H9 (cell line): Measurements from ENCODE around the gene ATP1A2. TPM values are rescaled to one million over a fixed set of nuclear protein-coding genes. Genes with fewer than 3 reads are reported as not detected.

Experiments used
- DNase-seq: peaks from one replicate; pipeline ENCODE4 v3.0.0-alpha.2; 2017
- H2AFZ ChIP-seq: one replicate; pipeline ENCODE4 v1.6.1; 2013; ENCODE audit warnings: mild to moderate bottlenecking, low read length, control low read depth, moderate library complexity
- H2AK5ac ChIP-seq: 2 replicates; pipeline ENCODE4 v1.6.1; 2013; ENCODE audit warnings: low read length, control low read depth, mixed read lengths; ENCODE audit not compliant: insufficient read length
- H2BK120ac ChIP-seq: one replicate; pipeline ENCODE4 v1.6.1; 2013; ENCODE audit warnings: low read depth, mild to moderate bottlenecking, low read length, control low read depth, inconsistent platforms; ENCODE audit not compliant: poor library complexity, severe bottlenecking
- H2BK12ac ChIP-seq: 2 replicates; pipeline ENCODE4 v1.6.1; 2013; ENCODE audit warnings: low read length, control low read depth, mixed read lengths, low read depth; ENCODE audit not compliant: insufficient read length
- H2BK15ac ChIP-seq: 2 replicates; pipeline ENCODE4 v1.6.1; 2013; ENCODE audit warnings: low read depth, low read length, control low read depth
- H2BK20ac ChIP-seq: one replicate; pipeline ENCODE4 v1.6.1; 2013; ENCODE audit warnings: low read depth, mild to moderate bottlenecking, low read length, control low read depth, inconsistent platforms; ENCODE audit not compliant: poor library complexity, severe bottlenecking
- H2BK5ac ChIP-seq: 2 replicates; pipeline ENCODE4 v1.6.1; 2013; ENCODE audit warnings: low read length, control low read depth, mixed read lengths; ENCODE audit not compliant: insufficient read length
- H3K14ac ChIP-seq: 2 replicates; pipeline ENCODE4 v1.6.1; 2013; ENCODE audit warnings: low read length, control low read depth; ENCODE audit not compliant: insufficient read depth
- H3K18ac ChIP-seq: 2 replicates; pipeline ENCODE4 v1.6.1; 2013; ENCODE audit warnings: low read depth, mild to moderate bottlenecking, mixed read lengths, low read length, control low read depth; ENCODE audit not compliant: insufficient read length
- H3K23ac ChIP-seq: 2 replicates; pipeline ENCODE4 v1.6.1; 2013; ENCODE audit warnings: low read length, control low read depth, mixed read lengths, low read depth; ENCODE audit not compliant: insufficient read length
- H3K23me2 ChIP-seq: 2 replicates; pipeline ENCODE4 v1.6.1; 2013; ENCODE audit warnings: low read depth, mild to moderate bottlenecking, mixed read lengths, low read length, control low read depth; ENCODE audit not compliant: insufficient read length, poor library complexity, severe bottlenecking
- H3K27ac ChIP-seq: 2 replicates; pipeline ENCODE4 v1.5.1; 2013; ENCODE audit warnings: low read length, control low read depth, mixed read lengths, low read depth; ENCODE audit not compliant: insufficient read length
- H3K27me3 ChIP-seq: 2 replicates; pipeline ENCODE4 v1.6.1; 2013; ENCODE audit warnings: low read length, control low read depth, inconsistent platforms; ENCODE audit not compliant: insufficient read depth
- H3K4ac ChIP-seq: 2 replicates; pipeline ENCODE4 v1.6.1; 2013; ENCODE audit warnings: low read depth, mild to moderate bottlenecking, control low read depth, inconsistent platforms, low read length, moderate library complexity
- H3K4me1 ChIP-seq: 2 replicates; pipeline ENCODE4 v1.6.1; 2013; ENCODE audit warnings: low read length, control low read depth, inconsistent platforms; ENCODE audit not compliant: insufficient read depth
- H3K4me2 ChIP-seq: 2 replicates; pipeline ENCODE4 v1.6.1; 2013; ENCODE audit warnings: low read length, control low read depth, mixed read lengths; ENCODE audit not compliant: insufficient read length, insufficient read depth
- H3K56ac ChIP-seq: 2 replicates; pipeline ENCODE4 v1.6.1; 2013; ENCODE audit warnings: low read depth, mild to moderate bottlenecking, mixed read lengths, low read length, control low read depth; ENCODE audit not compliant: insufficient read length
- H3K79me1 ChIP-seq: 2 replicates; pipeline ENCODE4 v1.6.1; 2013; ENCODE audit warnings: low read depth, mild to moderate bottlenecking, moderate library complexity, low read length, control low read depth, inconsistent platforms; ENCODE audit not compliant: insufficient read depth, poor library complexity, severe bottlenecking
- H3K79me2 ChIP-seq: 2 replicates; pipeline ENCODE4 v1.6.1; 2013; ENCODE audit warnings: low read length, control low read depth, inconsistent platforms; ENCODE audit not compliant: insufficient read depth
- H3K9ac ChIP-seq: 2 replicates; pipeline ENCODE4 v1.6.1; 2013; ENCODE audit warnings: low read length, control low read depth, mixed read lengths; ENCODE audit not compliant: insufficient read length; ENCODE audit errors: extremely low read depth
- H3K9me3 ChIP-seq: one replicate; pipeline ENCODE4 v1.6.1; 2013; ENCODE audit warnings: low read depth, low read length, inconsistent platforms; ENCODE audit not compliant: control insufficient read depth
- H3T11ph ChIP-seq: one replicate; pipeline ENCODE4 v1.6.1; 2013; ENCODE audit warnings: mild to moderate bottlenecking, low read length, control low read depth, inconsistent platforms
- H4K20me1 ChIP-seq: one replicate; pipeline ENCODE4 v1.6.1; 2013; ENCODE audit not compliant: control insufficient read depth, insufficient read length, insufficient read depth
- H4K5ac ChIP-seq: 2 replicates; pipeline ENCODE4 v1.6.1; 2013; ENCODE audit warnings: low read depth, mild to moderate bottlenecking, mixed read lengths, low read length, control low read depth; ENCODE audit not compliant: insufficient read length
- H4K8ac ChIP-seq: replicated peaks from 2 replicates; pipeline ENCODE4 v1.6.1; 2013; ENCODE audit warnings: low read length, control low read depth, mixed read lengths, low read depth; ENCODE audit not compliant: insufficient read length
- H4K91ac ChIP-seq: 2 replicates; pipeline ENCODE4 v1.6.1; 2013; ENCODE audit warnings: low read depth, mild to moderate bottlenecking, moderate library complexity, mixed read lengths, low read length, control low read depth; ENCODE audit not compliant: insufficient read length
- H3K27ac Mint-ChIP-seq, 3 experiments: 2 replicates in 2 of 3; 3 replicates in 1 of 3; pipeline ENCODE4 v1.8.0; 2020 to 2021; ENCODE audit warnings: mixed read lengths in 3 of 3, mild to moderate bottlenecking in 1 of 3, moderate library complexity in 1 of 3
- H3K27me3 Mint-ChIP-seq: 2 replicates; pipeline ENCODE4 v1.8.0; 2021; ENCODE audit warnings: low read depth, mild to moderate bottlenecking, moderate library complexity, mixed read lengths
- H3K36me3 Mint-ChIP-seq, 3 experiments: 2 replicates in 2 of 3; 3 replicates in 1 of 3; pipeline ENCODE4 v1.8.0; 2020 to 2021; ENCODE audit warnings: low read depth in 3 of 3, mixed read lengths in 3 of 3; ENCODE audit not compliant: insufficient read depth in 1 of 3
- H3K4me1 Mint-ChIP-seq, 2 experiments: 2 replicates each; pipeline ENCODE4 v1.8.0; 2020; ENCODE audit warnings: mixed read lengths in 2 of 2
- H3K4me3 Mint-ChIP-seq, 2 experiments: 2 replicates in 1 of 2; 3 replicates in 1 of 2; pipeline ENCODE4 v1.8.0; 2020 to 2021; ENCODE audit warnings: mild to moderate bottlenecking in 2 of 2, mixed read lengths in 2 of 2, moderate library complexity in 1 of 2
- H3K9me3 Mint-ChIP-seq, 2 experiments: 2 replicates in 1 of 2; 3 replicates in 1 of 2; pipeline ENCODE4 v1.8.0; 2020; ENCODE audit warnings: mild to moderate bottlenecking in 2 of 2, mixed read lengths in 2 of 2, moderate library complexity in 1 of 2
- CTCF ChIP-seq: fragments of 200-600 bp; sonication (generic); conservative IDR thresholded peaks from 3 replicates; pipeline ENCODE4 v1.8.0; 2021; ENCODE audit warnings: antibody characterized with exemption, mild to moderate bottlenecking
- WGBS: extraction: QIAGEN DNeasy Blood & Tissue Kit; methylation state at CpG from one replicate; pipeline ENCODE4 v1.1.7; 2013; ENCODE audit warnings: missing lambda C conversion rate, low lambda C conversion rate, mixed read lengths; ENCODE audit not compliant: insufficient read length; ENCODE audit errors: extremely low coverage; 5-methylcytosine and 5-hydroxymethylcytosine counted together
- total RNA-seq: library from RNA; stranded (reverse); gene quantifications from 2 replicates; pipeline ENCODE4 v1.2.1, GENCODE V29; 2021

ATP1A2 gene
- total RNA-seq, 1 experiment from 2014 or later = 3.0 TPM

DNA sequence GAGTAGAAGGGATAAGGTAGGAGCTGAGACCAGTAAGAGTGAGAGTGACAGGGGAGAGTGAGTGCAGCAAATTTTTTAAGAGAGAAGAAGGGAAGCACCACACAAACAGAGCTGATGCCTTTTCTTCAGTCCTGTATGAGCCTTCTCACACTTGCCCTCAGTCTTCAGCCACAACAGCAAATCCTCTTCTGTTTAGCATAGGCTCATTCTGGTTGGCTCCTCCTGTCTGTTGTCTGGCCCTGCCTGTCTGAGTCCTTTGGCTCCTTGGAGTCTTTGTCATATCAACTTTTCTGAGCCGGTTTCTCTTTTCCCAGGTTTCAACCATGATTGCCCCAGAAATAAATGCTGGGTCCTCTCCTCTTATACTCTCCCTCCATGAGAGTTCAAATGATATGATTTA is 62.1 kb downstream of the ATP1A2 start:
- H3K14ac ChIP-seq = no peak overlapping the region
- no peaks in the 10 kb centered on the region for H4K20me1 ChIP-seq
- no peak overlapping the region for H2BK5ac ChIP-seq
- no peak overlapping the region for H3K4me3 Mint-ChIP-seq
- no peaks in the 10 kb centered on the region for H3K79me1 ChIP-seq
- no peak overlapping the region for H3K4ac ChIP-seq
- H3K9ac ChIP-seq = no peak overlapping the region
- H3K27ac Mint-ChIP-seq = peak overlapping the region; percentile 9 to 50 (median 15); a peak in 4 of 7 replicates
- DNase-seq = no peak
- H3K27me3 Mint-ChIP-seq = peaks cover 32% of the 10 kb centered on the region
- no peak overlapping the region for H3K56ac ChIP-seq
- no peak overlapping the region for H2BK120ac ChIP-seq
- no peak overlapping the region for H4K91ac ChIP-seq
- no peaks in the 10 kb centered on the region for H3K9me3 ChIP-seq
- H2AFZ ChIP-seq = no peak overlapping the region
- H3K18ac ChIP-seq = no peak overlapping the region
- no peaks in the 10 kb centered on the region for H3K23me2 ChIP-seq
- peaks cover 14 to 19% of the 10 kb centered on the region in 2 experiments for H3K4me1 Mint-ChIP-seq
- H3K23ac ChIP-seq = no peak overlapping the region
- peaks cover 0 to 3% (median 0%) of the 10 kb centered on the region in 3 experiments; a peak in 2 of 7 replicates for H3K36me3 Mint-ChIP-seq
- no peak overlapping the region for H4K8ac ChIP-seq
- WGBS = no CpG with 5 or more reads among the region's 1 CpG
- H2BK12ac ChIP-seq = no peak overlapping the region
- no peaks in the 10 kb centered on the region for H3K9me3 Mint-ChIP-seq
- no peaks in the 10 kb centered on the region for H3K79me2 ChIP-seq
- TF ChIP-seq CTCF = no peak
- H2AK5ac ChIP-seq = no peak overlapping the region
- H3K4me1 ChIP-seq = peaks cover 2% of the 10 kb centered on the region
- H3K27ac ChIP-seq = no peak overlapping the region
- H3K4me2 ChIP-seq = no peak overlapping the region
- H4K5ac ChIP-seq = no peak overlapping the region
- H3K27me3 ChIP-seq = no peaks in the 10 kb centered on the region
- no peak overlapping the region for H2BK20ac ChIP-seq
- no peak overlapping the region for H3T11ph ChIP-seq
- no peak overlapping the region for H2BK15ac ChIP-seq
